IPS-20b (cell line): Measurements from ENCODE around the gene ARID5B.

Experiments used
- H3K27ac ChIP-seq: one replicate; pipeline ENCODE4 v1.5.1; 2013; ENCODE audit warnings: low read length
- H3K27me3 ChIP-seq: 2 replicates; pipeline ENCODE4 v1.6.1; 2013; ENCODE audit warnings: mild to moderate bottlenecking, low read length, inconsistent platforms; ENCODE audit not compliant: insufficient read depth
- H3K36me3 ChIP-seq: 2 replicates; pipeline ENCODE4 v1.6.1; 2013; ENCODE audit warnings: low read depth, mild to moderate bottlenecking, inconsistent platforms, low read length, moderate library complexity; ENCODE audit not compliant: insufficient read depth
- H3K4me1 ChIP-seq: 2 replicates; pipeline ENCODE4 v1.6.1; 2013; ENCODE audit warnings: mild to moderate bottlenecking, control low read depth, inconsistent platforms, low read length, moderate library complexity; ENCODE audit not compliant: insufficient read depth
- H3K4me3 ChIP-seq: 2 replicates; pipeline ENCODE4 v1.5.1; 2013; ENCODE audit warnings: mild to moderate bottlenecking, low read length, inconsistent platforms
- H3K9ac ChIP-seq: 2 replicates; pipeline ENCODE4 v1.6.1; 2013; ENCODE audit warnings: low read depth, mild to moderate bottlenecking, inconsistent platforms, low read length, moderate library complexity
- H3K9me3 ChIP-seq: 2 replicates; pipeline ENCODE4 v1.6.1; 2013; ENCODE audit warnings: mild to moderate bottlenecking, low read depth, low read length, inconsistent platforms; ENCODE audit not compliant: insufficient read depth

Gene ARID5B

GRCh38 chr10:62016623-62017490 is 115.4 kb downstream of the ARID5B start:
- Histone ChIP-seq H3K27me3 (no peaks in the 10 kb centered on the region), H3K4me3 (no peak overlapping the region), H3K9ac (no peak overlapping the region), H3K9me3 (no peaks in the 10 kb centered on the region), H3K36me3 (no peaks in the 10 kb centered on the region), H3K4me1 (peaks cover 20% of the 10 kb centered on the region), H3K27ac (no peak overlapping the region)

GRCh38 chr10:62017491-62017870 is 116.0 kb downstream of the ARID5B start:
- H3K27me3 ChIP-seq, result no peaks in the 10 kb centered on the region
- no peak overlapping the region for H3K27ac ChIP-seq
- H3K36me3 ChIP-seq, result no peaks in the 10 kb centered on the region
- H3K4me1 ChIP-seq, result peaks cover 20% of the 10 kb centered on the region
- no peak overlapping the region for H3K9ac ChIP-seq
- H3K4me3 ChIP-seq, result no peak overlapping the region
- no peaks in the 10 kb centered on the region for H3K9me3 ChIP-seq

GRCh38 chr10:62018131-62018911 is 116.8 kb downstream of the ARID5B start:
- Histone ChIP-seq H3K9ac (no peak overlapping the region), H3K4me3 (no peak overlapping the region), H3K4me1 (peaks cover 20% of the 10 kb centered on the region), H3K9me3 (no peaks in the 10 kb centered on the region), H3K27me3 (no peaks in the 10 kb centered on the region), H3K27ac (no peak overlapping the region), H3K36me3 (no peaks in the 10 kb centered on the region)

- peaks cover 20% of the 10 kb centered on the region for H3K4me1 ChIP-seq
- no peak overlapping the region for H3K9ac ChIP-seq
- H3K27ac ChIP-seq, result no peak overlapping the region
- no peak overlapping the region for H3K4me3 ChIP-seq
- H3K27me3 ChIP-seq, result no peaks in the 10 kb centered on the region
- no peaks in the 10 kb centered on the region for H3K36me3 ChIP-seq
- H3K9me3 ChIP-seq, result no peaks in the 10 kb centered on the region
Observed at GRCh38 chr10:62019013-62019684, 117.7 kb downstream of the ARID5B start.

GRCh38 chr10:62019685-62020359 is 118.3 kb downstream of the ARID5B start:
- Histone ChIP-seq H3K27me3 (no peaks in the 10 kb centered on the region), H3K9ac (no peak overlapping the region), H3K36me3 (no peaks in the 10 kb centered on the region), H3K27ac (no peak overlapping the region), H3K4me3 (0 out of 2 replicates have a peak overlapping the region, but pooled peaks have one; percentile 13), H3K9me3 (no peaks in the 10 kb centered on the region), H3K4me1 (peaks cover 20% of the 10 kb centered on the region)

- Histone ChIP-seq H3K36me3 (no peaks in the 10 kb centered on the region), H3K4me1 (peaks cover 20% of the 10 kb centered on the region), H3K27ac (no peak overlapping the region), H3K27me3 (no peaks in the 10 kb centered on the region), H3K9me3 (no peaks in the 10 kb centered on the region), H3K4me3 (no peak overlapping the region), H3K9ac (no peak overlapping the region)
Observed at GRCh38 chr10:62021128-62021665, 119.7 kb downstream of the ARID5B start.

GRCh38 chr10:62021978-62022802 is 120.7 kb downstream of the ARID5B start:
- H3K9me3 ChIP-seq, result no peaks in the 10 kb centered on the region
- H3K4me1 ChIP-seq, result peaks cover 20% of the 10 kb centered on the region
- no peak overlapping the region for H3K4me3 ChIP-seq
- H3K9ac ChIP-seq, result no peak overlapping the region
- no peaks in the 10 kb centered on the region for H3K36me3 ChIP-seq
- no peaks in the 10 kb centered on the region for H3K27me3 ChIP-seq
- no peak overlapping the region for H3K27ac ChIP-seq

- Histone ChIP-seq H3K4me3 (no peak overlapping the region), H3K27me3 (no peaks in the 10 kb centered on the region), H3K9me3 (no peaks in the 10 kb centered on the region), H3K9ac (no peak overlapping the region), H3K36me3 (no peaks in the 10 kb centered on the region), H3K4me1 (peaks cover 20% of the 10 kb centered on the region), H3K27ac (no peak overlapping the region)
Observed at GRCh38 chr10:62022830-62023229, 121.3 kb downstream of the ARID5B start.

GRCh38 chr10:62023329-62023728 is 121.8 kb downstream of the ARID5B start:
- Histone ChIP-seq H3K36me3 (no peaks in the 10 kb centered on the region), H3K9me3 (no peaks in the 10 kb centered on the region), H3K4me1 (peaks cover 20% of the 10 kb centered on the region), H3K9ac (no peak overlapping the region), H3K4me3 (no peak overlapping the region), H3K27ac (no peak overlapping the region), H3K27me3 (no peaks in the 10 kb centered on the region)

GRCh38 chr10:62024026-62024701 is 122.7 kb downstream of the ARID5B start:
- Histone ChIP-seq H3K9me3 (no peaks in the 10 kb centered on the region), H3K9ac (no peak overlapping the region), H3K27ac (no peak overlapping the region), H3K4me1 (peaks cover 16% of the 10 kb centered on the region), H3K4me3 (no peak overlapping the region), H3K27me3 (no peaks in the 10 kb centered on the region), H3K36me3 (no peaks in the 10 kb centered on the region)
